CD4-positive, alpha-beta T cell treated with Interleukin-12 subunit alpha and Interleukin-12 subunit beta, for 1 hour (primary cell): Measurements from ENCODE around the gene LYZ.

Source experiments
- DNase-seq: peaks from one replicate; pipeline ENCODE4 v3.0.0-alpha.2; 2020

LYZ gene

GRCh38 chr12:69339999-69340398 is 8.2 kb upstream of the LYZ start:
- no peak for DNase-seq

- no peak for DNase-seq
These were observed 6.9 kb upstream of the LYZ start for GRCh38 chr12:69341328-69341727.

DNA sequence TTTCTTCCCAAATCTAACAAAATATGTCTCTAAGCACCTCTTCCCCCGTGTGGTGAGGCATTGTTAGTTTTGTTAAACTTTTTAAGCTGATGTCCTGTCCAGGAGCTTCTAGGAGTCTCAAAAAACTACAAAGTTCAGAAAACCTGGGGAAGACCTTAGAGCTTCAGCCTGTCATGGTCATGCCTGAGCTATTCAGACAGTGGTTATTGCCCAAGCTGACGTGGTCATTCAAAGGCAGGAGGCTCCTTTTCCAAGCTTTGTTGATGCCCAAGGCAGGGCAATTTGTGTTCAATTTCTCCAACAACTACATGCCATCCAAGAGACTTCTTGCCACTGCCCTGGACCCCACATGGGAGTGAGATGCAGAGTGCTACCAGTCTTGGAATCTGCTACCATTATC is 5.8 kb upstream of the LYZ start:
- no peak for DNase-seq

DNA sequence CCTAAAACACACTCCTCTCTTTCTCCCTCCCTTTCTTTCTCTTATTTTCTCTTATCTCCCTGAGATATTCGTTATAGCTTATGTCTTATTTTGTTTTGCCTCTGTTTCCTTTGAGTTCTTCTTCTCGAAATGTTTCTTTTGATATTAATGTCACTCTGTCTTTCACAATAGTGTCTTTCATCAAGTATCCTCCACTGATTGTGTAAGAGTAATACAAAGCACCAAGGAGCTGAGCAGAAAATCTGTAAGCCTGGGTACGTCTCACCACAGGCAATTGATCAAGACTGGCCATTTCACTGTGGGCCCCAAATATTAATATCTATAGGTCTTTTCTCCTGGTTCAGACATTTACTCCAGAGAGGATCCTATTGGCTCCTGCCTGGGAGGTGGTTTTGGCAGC is 4.8 kb upstream of the LYZ start:
- no peak for DNase-seq

GRCh38 chr12:69343885-69344612 is 4.1 kb upstream of the LYZ start:
- DNase-seq, result no peak

DNA sequence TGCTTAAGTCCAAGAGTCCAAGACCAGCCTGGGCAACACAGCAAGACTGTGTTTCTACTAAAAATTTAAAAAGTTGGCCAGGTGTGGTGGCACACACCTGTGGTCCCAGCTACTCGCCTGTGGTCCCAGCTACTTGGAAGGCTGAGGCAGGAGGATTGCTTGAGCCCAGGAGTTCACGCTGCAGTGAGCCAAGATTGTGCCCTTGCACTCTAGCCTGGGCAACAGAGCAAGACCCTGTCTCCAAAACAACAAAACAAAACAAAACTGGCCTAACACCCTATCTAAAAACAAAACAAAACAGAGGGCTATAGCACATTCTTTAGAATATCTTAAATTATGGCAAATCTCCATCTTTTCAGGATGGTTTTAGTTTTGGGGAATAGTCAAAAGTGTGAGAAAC is 3.1 kb upstream of the LYZ start:
- no peak for DNase-seq

DNA sequence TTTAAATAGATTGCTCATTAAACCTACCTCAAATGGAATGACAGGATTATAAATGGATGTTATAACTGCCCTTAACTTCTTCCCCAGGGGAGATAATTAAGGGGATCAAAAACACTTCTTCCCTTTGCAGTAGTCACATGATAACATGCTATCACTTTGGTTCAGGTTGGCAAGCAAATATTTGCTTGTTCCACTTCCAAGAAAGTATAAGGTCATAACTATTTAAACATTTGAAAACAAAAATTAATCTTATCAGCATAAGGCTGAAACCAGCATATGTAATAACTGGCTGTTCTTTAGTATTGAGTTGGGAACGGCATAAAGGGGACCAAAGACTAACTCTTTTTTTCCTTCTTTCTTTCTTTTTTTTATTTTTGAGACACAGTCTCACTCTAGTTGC is 2.4 kb upstream of the LYZ start:
- DNase-seq, result no peak

GRCh38 chr12:69350002-69350626 is 1.9 kb downstream of the LYZ start:
- DNase-seq, result no peak

GRCh38 chr12:69350777-69351176 is 2.6 kb downstream of the LYZ start:
- no peak for DNase-seq

DNA sequence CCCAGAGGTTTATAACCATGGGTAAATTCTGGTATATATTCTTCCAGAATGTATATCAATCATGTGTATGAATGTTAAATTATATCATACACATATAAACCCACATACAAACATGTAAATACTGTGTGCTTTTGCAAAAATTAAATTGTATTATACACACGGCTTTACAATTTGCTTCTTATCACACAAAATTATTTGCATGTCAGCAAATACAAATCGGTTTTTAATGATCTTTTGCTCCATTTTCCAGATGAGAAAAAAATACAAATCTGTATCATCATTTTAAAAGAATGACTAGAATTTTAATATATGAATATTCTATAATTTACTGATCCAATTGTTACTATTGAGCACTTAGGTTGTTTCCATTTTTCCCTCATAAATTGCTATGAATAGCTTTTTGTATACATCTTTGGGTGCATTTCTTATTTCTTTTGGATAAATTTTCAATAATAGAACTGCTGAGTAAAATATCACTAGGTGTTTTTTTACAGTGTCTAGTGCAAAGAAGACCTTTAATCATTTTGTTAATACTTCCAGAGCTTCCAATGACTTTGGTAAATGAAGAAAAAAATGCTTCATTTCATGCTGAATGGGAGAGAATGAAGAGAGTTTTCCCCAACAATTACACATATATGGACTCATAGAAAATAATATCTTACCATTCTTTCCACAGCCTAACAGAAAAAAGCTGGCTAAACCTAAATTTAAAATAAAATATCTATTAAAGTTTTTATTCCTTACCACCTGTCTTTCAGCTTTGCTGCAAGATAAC is 3.5 kb downstream of the LYZ start:
- no peak for DNase-seq

- DNase-seq, result no peak
These were observed 4.7 kb downstream of the LYZ start for GRCh38 chr12:69352904-69353303.

DNA sequence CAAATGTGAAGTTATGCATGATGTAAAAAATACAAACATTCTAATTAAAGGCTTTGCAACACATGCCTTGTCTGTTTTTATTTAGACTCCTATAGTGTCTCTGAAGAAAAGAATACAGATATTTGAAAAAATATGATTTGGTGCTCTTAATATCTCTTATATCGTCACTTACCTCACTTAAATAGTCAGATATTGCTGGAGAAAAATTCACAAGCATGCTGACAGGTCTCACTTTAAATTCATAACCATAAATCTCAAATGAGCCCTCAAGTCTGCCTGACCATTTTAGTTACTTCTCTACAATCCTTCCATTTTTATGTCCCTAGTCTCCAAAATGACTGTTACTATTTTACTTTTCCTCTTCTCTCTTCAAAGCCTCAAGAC is 6.0 kb downstream of the LYZ start:
- no peak for DNase-seq

- no peak for DNase-seq
These were observed 6.5 kb downstream of the LYZ start for GRCh38 chr12:69354556-69355187.

- DNase-seq, result no peak
These were observed 7.3 kb downstream of the LYZ start for GRCh38 chr12:69355363-69356028.

GRCh38 chr12:69359531-69360347 is 11.6 kb downstream of the LYZ start, which contains the start of gene YEATS4:
TSS of gene YEATS4 (plus strand) at chr12:69359743. CDS start at chr12:69359973, 230 bp downstream.
- peak; percentile 91 for DNase-seq

GRCh38 chr12:69360348-69360672 is 12.1 kb downstream of the LYZ start:
- DNase-seq, result no peak

- no peak for DNase-seq
These were observed 18.6 kb downstream of the LYZ start for GRCh38 chr12:69366796-69367195.

DNA sequence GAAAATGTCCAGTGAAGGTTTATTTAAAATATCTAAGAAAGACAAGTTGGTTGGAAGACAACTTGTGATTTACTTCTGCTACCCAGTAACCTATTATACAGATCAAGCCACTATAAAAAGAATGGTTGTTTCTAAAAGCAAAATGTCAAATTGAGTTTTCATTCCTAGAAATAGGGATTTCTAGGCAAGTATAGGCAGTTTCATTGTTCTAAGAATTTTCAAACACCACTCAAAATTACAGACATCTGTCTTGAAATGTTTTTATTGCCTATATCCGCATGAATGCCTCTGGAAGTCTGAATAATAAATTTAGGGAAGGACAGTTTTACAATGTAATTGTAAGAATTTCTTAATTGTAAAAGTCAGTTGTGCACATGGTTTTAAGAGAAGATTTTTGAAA is 20.0 kb downstream of the LYZ start:
- no peak for DNase-seq

- DNase-seq, result no peak
These were observed 34.9 kb downstream of the LYZ start for GRCh38 chr12:69383074-69383473.

DNA sequence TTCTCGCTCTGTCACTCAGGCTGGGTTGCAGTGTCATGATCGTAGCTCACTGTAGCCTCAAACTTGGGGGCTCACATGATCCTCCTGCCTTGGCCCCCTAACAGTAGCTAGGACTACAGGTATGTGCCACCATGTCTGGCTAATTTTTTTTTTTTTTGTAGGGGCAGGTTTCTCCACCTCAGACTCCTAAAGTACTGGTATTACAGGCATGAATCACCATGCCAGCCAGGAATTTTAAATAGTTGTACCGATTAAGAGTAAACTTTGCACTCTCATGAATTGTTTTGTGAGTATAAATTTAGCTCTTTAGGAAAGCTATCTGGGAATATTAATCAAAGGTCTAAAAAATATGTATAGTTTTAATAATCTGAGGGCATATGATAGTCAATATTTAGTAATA is 36.9 kb downstream of the LYZ start:
- no peak for DNase-seq

GRCh38 chr12:69386921-69387320 is 38.7 kb downstream of the LYZ start:
- DNase-seq, result no peak

DNA sequence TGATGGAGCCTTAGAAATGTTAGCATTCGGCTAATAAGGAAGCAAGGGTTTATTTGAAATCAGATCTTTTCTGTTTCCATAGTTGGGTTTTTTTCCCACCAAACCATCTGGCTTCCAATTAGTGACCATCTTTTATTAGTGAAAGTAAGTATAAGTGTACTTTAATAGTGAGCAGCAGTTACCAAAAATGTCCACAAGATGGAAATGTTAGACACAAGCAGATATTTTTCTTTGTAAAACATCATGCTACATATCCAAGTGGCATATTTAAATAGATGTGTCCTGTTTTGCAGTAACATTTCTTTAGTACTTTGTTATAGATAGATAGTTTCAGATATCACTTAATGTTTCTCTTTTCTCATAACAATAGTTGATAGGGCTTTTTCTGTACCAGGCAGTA is 40.2 kb downstream of the LYZ start:
- DNase-seq, result peak; percentile 28
